ENCODE data around the gene TUBB4B. TPM values are rescaled to one million over a fixed set of nuclear protein-coding genes. Genes with fewer than 3 reads are reported as not detected.
A peak's percentile ranks its signal among the peaks of the same experiment; 100 is the strongest.
"Not testable (repeated sequence)": the region's sequence is repeated elsewhere in the genome, so short reads cannot be mapped to it uniquely, and the experiment has no call there.

Gene TUBB4B
- total RNA-seq, 4 donors from 2014 or later = 223 to 390 (median 348) TPM

- H3K27me3 ChIP-seq; H3K9me3 ChIP-seq; H3K27ac ChIP-seq; DNase-seq; H3K4me1 ChIP-seq; H3K4me3 ChIP-seq; intact Hi-C loops (cut with DNase I; ENCODE audit: low total_unique reads); in situ Hi-C loops (cut with MboI; ENCODE audit: low pct_ligation_motif_present in 1 of 4, low pct_unique_long_range_greater_than_20kb in 1 of 4, low sequenced_read_pairs in 3 of 4): not testable (repeated sequence)
- peaks cover 0 to 29% (median 8%) of the 10 kb centered on the region in 4 donors for H3K36me3 ChIP-seq
- 46 to 87% methylated on average over 3 to 10 of the region's 15 CpGs for WGBS, 2 donors (ENCODE audit: low coverage in 1 of 2)
- peak; percentile 36 to 64 (median 54) for TF ChIP-seq CTCF (IDR thresholded peaks at IDR 0.05)
These were observed 21.3 kb downstream of the TUBB4B start for GRCh38 chr9:137262173-137262908.

GRCh38 chr9:137262909-137263285, 21.8 kb downstream of the TUBB4B start:
- TF ChIP-seq POLR2AphosphoS5 (IDR thresholded peaks at IDR 0.05) (no peak), EP300 (IDR thresholded peaks at IDR 0.05; ENCODE audit: low read depth) (no peak), POLR2A (IDR thresholded peaks at IDR 0.05) (no peak), CTCF (IDR thresholded peaks at IDR 0.05) (no peak)
- Histone ChIP-seq H3K27me3 (no peaks in the 10 kb centered on the region), H3K4me3 (no peak overlapping the region), H3K9me3 (no peaks in the 10 kb centered on the region), H3K27ac (no peak overlapping the region), H3K4me1 (peaks cover 0 to 3% (median 2%) of the 10 kb centered on the region in 4 donors), H3K36me3 (peaks cover 0 to 34% (median 8%) of the 10 kb centered on the region in 4 donors)
- 89% methylated on average over 16 to 24 of the region's 24 CpGs for WGBS, 2 donors (ENCODE audit: low coverage in 1 of 2)
- in situ Hi-C loops (cut with MboI; ENCODE audit: low pct_ligation_motif_present in 1 of 4, low pct_unique_long_range_greater_than_20kb in 1 of 4, low sequenced_read_pairs in 3 of 4) = no loop called here
- intact Hi-C loops (cut with DNase I; ENCODE audit: low total_unique reads) = no loop called here
- no peak for DNase-seq

- Histone ChIP-seq H3K4me3 (no peak overlapping the region), H3K36me3 (peaks cover 0 to 35% (median 8%) of the 10 kb centered on the region in 4 donors), H3K27me3 (no peaks in the 10 kb centered on the region), H3K4me1 (peaks cover under 1 to 9% (median 8%) of the 10 kb centered on the region in 4 donors), H3K27ac (no peak overlapping the region), H3K9me3 (no peaks in the 10 kb centered on the region)
- in situ Hi-C loops (cut with MboI; ENCODE audit: low pct_ligation_motif_present in 1 of 4, low pct_unique_long_range_greater_than_20kb in 1 of 4, low sequenced_read_pairs in 3 of 4) = no loop called here
- intact Hi-C loops (cut with DNase I; ENCODE audit: low total_unique reads) = no loop called here
- TF ChIP-seq EP300 (IDR thresholded peaks at IDR 0.05; ENCODE audit: low read depth) (no peak), POLR2A (IDR thresholded peaks at IDR 0.05) (no peak), POLR2AphosphoS5 (IDR thresholded peaks at IDR 0.05) (no peak), CTCF (IDR thresholded peaks at IDR 0.05) (no peak)
- WGBS, 2 donors (ENCODE audit: low coverage in 1 of 2) = 83% methylated on average over 10 of the region's 10 CpGs; no CpG with 5 or more reads in 1 of the 2 donors
- DNase-seq = no peak
These were observed 22.4 kb downstream of the TUBB4B start for GRCh38 chr9:137263506-137263905.

GRCh38 chr9:137264067-137264466, 23.0 kb downstream of the TUBB4B start:
- WGBS, 2 donors (ENCODE audit: low coverage in 1 of 2) = 94 to 98% methylated on average over 9 to 22 of the region's 22 CpGs
- no peaks in the 10 kb centered on the region for H3K9me3 ChIP-seq
- H3K27ac ChIP-seq = no peak overlapping the region
- DNase-seq = no peak
- peaks cover 0 to 31% (median 8%) of the 10 kb centered on the region in 4 donors for H3K36me3 ChIP-seq
- peaks cover 6 to 15% (median 14%) of the 10 kb centered on the region in 4 donors for H3K4me1 ChIP-seq
- no peak for TF ChIP-seq POLR2AphosphoS5 (IDR thresholded peaks at IDR 0.05)
- TF ChIP-seq EP300 (IDR thresholded peaks at IDR 0.05; ENCODE audit: low read depth) = no peak
- no peak for TF ChIP-seq POLR2A (IDR thresholded peaks at IDR 0.05)
- no peak for TF ChIP-seq CTCF (IDR thresholded peaks at IDR 0.05)
- no peak overlapping the region for H3K4me3 ChIP-seq
- in situ Hi-C loops (cut with MboI; ENCODE audit: low pct_ligation_motif_present in 1 of 4, low pct_unique_long_range_greater_than_20kb in 1 of 4, low sequenced_read_pairs in 3 of 4) = no loop called here
- intact Hi-C loops (cut with DNase I; ENCODE audit: low total_unique reads) = no loop called here
- no peaks in the 10 kb centered on the region for H3K27me3 ChIP-seq
